UCSD-AML1 (cell line): ENCODE measurements around the gene TSC1.
"Not testable (repeated sequence)": the region's sequence is repeated elsewhere in the genome, so short reads cannot be mapped to it uniquely, and the experiment has no call there.

ENCODE experiments used
- DNase-seq: peaks from one replicate; lab custom pipeline; 2025; ENCODE audit not compliant: unreplicated experiment; lab: John Stamatoyannopoulos, UW

Gene TSC1

DNA sequence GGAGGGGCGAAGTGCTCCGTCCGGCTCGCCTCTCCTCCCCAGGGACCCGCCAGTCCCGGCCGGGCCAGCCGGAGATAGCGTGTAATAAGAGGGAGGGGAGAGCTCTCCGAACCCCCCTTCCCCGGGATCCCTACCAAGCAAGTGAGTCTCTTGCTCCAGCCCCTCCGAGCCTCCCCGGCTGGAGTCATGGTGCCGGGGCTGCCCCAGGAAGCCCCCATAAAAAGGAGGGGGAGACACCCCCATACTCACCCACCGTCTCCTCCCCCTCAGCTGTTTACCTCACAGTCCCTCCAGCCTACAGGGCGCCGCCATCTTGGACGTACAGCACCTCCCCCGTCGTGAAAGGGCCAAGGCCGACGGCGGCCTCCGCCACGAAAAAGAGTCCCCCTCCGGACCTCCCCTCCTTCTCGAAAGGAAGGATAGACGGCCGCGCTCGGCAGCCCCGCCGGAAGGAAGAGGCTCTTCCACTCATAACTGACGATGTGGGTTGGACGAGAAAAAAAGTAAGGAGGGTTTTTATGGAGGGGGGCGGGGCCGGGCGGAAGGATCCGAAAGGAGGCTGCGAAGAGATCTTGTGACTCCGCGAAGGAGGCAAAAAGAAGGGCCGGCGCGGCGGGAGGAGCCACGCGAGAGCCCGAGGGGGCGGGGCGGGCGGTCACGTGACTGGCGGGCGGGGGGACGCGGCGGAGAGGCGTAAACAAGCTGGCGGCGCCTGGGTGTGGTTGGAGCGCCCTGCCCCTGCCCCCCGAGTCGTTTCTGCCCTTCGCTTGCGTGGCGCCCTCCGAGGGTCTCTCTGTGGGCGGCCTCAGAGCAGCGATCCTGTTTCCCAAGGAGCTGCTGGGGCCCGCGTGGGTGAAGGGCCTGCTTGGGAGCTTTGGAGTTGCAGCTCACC, at the start of gene TSC1:
TSC1 (minus strand) TSS at position 323 of the 892 bp plus-strand sequence. CDS start 15,744 bp downstream, outside the sequence.
- peak; percentile 96 for DNase-seq

DNA sequence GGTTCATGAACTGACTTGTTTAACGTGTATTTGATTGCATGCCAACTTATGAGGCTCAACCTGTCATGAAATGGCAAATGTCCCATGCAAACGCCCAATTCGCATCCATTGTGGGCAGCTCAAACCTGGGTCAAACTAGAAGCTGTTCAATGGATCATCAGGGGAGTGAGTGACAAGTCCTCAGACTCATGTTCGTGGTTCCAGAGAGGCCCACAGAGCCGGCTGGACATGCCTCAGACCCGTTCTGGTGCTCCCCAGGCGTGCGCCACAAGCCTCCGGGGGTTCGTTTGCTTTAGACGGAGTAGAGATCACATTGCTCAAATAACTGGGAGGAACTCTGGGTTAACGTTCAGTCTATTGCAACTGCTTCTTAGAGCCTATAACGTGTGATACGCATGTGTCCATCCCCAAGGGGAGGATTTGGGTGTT, 49.1 kb upstream of the TSC1 start:
- no peak for DNase-seq

DNA sequence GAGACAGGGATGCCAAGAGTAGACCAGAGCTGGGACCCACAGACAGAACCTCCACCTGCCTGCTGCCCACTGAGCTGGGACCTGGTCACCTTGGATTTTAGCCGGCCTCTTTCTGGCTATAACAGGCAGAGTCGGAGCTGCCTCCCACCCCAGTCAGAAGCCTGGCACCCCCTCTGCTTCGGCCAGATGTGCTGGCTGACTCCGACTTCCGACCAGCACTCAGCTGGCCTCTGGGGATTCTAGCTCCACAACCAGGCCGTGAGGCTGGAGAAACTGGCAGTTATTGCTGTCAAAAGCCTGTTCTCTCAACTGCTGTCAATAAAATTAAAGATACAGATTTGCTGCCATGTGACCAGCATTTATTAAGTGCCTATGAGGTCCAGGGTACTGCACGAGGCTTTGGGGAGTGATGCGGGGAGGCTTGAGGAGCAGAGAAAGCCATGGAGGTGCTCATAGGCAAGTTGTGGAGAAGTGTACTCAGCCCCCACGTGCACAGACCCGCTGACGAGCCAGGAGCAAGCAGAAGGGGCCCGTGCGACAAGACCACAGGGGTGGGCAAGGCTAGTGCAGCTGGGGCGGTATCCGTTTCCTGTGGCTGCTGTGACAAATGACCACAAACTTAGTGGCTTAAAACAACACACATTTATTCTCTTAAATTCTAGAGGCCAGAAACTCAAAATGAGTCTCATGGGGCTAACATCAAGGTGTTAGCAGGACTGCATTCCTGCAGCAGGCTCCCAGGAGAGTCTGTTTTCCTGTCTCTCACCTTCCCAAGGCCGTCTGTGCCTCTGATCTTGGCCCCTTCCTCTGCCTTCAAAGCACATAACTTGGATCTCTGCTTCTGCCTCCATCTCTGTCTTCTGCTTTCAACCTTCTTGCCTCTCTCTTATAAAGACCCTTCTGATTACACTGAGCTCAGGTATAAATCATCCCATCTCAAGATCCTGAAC, 47.2 kb upstream of the TSC1 start:
- DNase-seq = peak; percentile 65

DNA sequence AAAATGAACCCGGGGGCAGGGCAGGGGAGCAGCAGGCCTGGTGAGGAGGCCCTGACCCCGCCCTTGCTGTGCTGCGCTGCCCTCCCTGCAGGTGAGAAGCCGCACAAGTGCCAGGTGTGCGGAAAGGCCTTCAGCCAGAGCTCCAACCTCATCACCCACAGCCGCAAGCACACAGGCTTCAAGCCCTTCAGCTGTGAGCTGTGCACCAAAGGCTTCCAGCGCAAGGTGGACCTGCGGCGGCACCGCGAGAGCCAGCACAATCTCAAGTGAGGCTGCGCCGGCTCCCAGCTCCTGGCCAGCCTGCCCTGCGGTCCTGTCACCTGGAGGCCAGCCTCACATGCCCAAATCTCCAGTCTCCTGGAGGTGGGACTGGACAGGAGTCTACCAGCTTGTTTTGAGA, 46.4 kb upstream of the TSC1 start:
- no peak for DNase-seq

DNA sequence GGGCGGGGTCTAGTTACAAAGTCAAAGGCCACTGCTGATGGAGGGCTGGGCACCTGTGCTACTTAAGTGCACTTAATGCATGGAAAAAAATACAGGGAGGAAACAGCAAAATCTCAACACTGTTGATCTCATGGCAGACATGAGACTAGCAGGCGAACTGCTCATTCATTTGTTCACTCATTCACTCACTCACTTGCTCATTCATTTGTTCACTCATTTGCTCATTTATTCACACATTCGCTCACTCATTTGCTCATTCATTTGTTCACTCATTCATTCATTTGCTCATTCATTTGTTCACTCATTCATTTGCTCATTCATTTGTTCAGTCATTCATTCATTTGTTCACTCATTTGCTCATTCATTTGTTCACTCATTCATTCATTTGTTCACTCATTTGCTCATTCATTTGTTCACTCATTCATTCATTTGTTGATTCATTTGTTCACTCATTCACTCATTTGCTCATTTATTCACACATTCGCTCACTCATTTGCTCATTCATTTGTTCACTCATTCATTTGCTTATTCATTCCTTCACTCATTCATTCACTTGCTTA, 45.7 kb upstream of the TSC1 start:
- DNase-seq = not testable (repeated sequence)

DNA sequence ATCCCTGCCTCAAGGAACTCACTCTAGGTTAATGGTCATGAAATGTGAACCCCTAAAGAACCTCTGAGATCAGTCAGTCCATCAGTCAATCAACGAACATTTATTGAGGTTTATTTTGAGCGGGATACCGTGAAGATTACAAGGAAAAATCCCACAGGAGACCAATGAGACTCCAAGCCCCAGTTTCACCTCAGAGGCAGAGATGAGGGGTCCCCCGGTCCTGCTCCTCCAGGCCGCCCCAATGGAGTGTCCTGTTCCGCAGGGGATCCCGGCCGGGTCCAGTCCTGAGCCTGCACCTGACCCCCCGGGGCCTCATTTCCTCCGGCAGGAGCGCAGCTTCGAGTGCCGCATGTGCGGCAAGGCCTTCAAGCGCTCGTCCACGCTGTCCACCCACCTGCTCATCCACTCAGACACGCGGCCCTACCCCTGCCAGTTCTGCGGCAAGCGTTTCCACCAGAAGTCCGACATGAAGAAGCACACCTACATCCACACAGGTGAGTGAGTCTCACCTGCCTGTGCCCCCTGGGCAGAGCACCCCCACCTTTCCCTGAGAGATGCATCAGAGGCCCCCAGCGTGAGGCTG, 45.1 kb upstream of the TSC1 start:
- no peak for DNase-seq

DNA sequence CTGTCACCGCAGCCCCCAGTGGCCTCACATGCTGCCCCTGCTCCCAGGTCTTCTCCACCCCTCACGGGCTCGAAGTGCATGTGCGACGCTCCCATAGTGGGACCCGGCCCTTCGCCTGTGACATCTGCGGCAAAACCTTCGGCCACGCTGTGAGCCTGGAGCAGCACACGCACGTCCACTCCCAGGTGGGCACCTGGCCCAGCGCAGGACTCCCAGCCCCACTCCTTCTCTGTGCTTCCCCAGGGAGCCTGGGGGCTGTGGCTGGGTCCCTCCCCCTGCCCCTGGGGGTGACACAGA, 44.5 kb upstream of the TSC1 start:
- DNase-seq = no peak

DNA sequence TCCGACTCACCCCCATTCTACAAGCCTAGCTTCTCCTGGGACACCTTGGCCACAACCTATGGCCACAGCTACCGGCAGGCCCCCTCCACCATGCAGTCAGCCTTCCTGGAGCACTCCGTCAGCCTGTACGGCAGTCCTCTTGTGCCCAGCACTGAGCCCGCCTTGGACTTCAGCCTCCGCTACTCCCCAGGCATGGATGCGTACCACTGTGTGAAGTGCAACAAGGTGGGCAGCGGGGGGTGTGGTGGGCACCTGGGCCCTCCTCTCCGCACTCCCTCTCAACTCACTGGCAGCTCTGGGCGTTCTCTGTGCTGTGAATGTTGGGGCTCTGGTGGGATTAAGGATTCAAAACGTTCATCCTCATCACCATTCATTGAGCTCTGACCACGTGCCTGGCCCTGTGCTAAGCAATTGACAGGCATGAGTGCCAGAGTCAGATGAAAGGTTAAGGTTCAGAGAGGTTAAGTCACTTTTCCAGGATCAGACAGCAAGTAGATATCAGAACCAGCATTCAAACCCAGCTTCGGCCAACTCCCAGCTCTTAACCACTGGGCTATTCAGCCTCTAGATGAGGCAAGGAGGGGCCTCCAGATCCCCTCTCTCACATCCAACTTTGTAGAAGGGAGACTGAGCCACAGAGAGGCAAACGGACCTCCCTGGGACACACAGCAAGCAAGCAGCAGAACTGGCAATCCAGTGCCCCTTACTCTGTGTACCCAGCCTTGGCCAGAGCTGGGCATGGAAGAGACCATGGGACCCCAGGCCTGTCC, 44.0 kb upstream of the TSC1 start:
- DNase-seq = no peak

DNA sequence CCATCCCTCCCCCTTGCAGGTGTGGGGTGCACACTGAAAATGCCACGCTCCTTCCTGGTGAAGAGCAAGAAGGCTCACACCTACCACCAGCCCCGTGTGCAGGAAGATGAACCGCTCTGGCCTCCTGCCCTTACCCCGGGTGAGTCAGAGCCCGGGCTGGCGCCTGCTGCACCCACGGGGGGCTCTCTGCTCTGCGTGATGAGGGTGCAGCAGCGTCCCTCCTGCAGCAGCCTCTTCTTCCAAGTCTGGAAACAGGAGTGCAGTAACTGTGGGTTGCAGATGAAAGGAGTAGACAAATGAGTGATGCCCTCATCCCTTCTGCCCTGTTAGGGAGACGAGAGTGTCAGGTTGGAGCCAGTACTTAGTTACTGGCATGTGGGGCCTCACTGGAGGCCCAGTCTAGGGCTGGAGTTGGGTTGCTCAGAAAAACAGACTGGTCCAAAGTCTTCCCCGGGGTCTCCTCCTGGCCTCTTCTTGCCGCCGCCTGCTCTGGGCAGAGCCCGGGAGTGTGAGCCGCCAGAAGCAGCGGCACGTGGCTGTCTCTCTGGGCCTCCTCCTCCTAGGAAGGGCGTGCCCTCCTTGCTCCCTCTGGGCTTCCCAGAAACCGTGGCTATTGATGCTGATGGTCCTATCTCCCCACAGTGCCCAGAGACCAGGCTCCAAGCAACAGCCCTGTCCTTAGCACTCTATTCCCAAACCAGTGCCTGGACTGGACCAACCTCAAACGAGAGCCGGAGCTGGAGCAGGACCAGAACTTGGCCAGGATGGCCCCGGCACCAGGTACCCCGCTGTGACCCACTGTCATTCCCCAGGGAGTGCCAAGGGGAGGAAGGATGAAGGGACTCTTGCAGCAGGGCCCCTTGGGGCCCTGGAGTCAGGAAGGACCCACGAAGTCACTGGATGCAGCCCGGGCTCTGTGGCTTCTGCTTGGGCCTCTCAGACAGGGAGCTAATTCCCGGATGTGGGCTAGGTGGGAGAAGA, 42.5 kb upstream of the TSC1 start:
- no peak for DNase-seq

DNA sequence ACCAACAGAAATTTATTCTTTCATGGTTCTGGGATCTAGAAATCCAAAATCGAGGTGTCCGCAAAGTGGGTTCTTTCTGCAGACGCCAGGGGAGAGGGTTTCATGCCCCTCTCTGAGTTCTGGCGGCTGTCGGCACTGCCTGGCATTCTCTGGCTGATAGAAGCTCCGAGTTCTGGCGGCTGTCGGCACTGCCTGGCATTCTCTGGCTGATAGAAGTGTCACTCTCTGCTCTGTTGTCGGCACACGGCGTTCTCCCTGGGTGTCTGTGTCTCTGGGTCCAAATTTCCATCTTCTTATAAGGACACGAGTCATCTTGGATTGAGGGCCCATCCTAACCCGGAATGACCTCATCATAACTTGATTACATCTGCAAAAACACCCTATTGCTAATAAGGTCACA, 41.7 kb upstream of the TSC1 start:
- no peak for DNase-seq

DNA sequence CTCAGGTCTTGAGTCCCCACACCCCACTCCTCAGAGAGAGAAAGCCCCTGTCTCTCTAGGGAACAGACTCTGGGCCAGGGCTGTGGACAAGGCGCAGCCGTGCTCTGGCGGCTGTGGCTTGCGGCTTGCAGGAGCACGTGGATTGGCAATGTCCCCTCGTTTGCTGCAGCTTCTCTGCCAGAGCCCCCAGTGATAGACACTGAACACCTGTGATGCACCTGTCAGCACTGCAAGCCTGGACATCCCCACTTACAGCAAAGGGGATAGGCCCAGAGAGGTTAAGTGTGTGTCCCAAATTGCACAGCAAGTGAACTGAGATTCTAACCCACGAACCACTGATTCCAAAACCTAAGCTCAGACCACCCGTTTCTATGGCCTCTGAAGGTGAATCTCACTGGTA, 41.1 kb upstream of the TSC1 start:
- no peak for DNase-seq

DNA sequence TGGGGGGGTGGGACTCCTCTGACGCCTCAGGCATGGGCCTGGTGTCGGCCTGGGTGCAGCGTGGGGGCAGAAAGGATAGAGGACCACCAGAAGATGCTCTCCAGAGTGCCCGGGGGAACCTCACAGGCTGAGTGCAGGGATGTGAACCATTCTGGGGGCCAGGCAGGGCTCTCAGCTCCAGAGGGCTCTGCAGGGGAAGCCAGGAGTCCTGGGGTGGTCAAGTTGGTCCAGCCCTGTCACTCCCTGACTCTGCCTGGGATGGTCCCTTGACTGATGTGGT, 40.6 kb upstream of the TSC1 start:
- DNase-seq = no peak

DNA sequence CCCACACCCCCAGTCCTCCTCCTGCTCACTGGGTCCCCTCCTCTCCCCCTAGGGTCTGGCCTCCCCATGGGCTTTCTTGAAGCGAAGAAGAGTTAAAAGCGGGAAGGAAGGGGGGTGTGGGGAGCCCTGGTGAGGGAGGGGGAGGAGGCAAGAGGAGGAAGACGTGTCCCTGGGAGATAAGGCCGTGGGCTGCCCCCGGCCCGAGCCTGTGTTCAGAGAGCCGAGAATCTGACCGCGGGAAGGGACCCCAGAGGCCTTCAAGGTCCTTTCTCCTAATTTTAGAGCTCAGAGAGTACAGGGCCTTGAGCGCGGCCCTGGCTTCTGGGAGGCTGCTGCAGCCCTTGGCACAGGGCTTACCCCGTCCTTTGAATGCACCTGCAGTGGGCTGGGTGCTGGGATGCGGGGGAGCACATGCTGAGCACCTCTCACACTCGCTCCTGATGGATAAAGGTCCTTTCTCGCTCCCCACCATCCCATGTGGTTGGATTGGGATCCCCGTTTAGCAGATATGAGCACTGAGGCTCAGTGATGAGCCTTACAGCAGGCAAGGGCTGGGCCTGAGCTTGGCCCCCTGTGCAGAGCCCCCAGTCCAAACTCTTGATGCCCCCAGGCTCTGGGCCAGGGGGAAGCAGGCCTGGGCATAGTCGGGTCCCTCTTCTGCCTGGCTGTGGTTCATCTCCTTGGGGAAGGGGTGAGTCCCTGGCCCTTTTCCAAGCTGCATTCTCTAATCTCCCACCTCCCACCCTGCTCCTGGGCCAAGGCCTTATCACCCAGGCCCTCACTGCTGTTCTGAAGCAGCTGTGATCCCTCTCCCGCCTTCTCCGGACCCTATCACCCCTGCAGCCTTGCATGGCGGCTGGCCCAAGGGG, 40.0 kb upstream of the TSC1 start:
- peak; percentile 85 for DNase-seq

DNA sequence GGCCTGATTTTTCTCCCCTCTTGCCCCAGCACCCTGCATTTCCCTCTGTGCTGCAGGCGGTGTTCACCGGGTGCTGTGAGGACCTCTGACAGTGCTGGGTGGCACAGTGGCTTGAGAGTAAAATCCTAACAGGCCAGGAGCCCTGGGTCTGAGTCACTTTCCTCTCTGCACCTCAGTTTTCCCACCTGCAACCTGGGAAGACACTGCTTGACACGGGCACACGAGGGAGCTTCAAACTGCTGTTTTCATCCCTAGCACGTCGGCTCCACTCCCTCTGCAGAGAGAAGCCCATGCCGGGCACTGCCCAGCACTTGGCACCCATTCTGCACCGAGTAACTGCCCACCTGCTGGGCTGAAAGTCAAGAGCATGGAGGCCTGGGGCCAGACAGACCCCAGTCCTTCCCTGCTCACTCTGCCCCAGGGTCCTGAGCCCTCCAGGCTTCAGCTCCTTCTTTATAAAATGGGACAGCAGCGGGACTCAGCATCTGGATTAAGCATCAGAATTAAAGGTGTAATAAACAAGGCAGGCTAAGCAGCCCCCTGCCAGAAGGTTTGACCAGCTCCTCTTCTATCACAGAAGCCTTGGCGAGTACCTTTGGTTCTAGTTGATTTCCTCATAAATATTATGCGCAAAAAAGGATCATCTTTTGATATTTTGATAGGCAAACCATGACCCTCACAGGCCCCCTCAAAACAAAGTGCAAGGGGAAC, 39.2 kb upstream of the TSC1 start:
- DNase-seq = no peak

DNA sequence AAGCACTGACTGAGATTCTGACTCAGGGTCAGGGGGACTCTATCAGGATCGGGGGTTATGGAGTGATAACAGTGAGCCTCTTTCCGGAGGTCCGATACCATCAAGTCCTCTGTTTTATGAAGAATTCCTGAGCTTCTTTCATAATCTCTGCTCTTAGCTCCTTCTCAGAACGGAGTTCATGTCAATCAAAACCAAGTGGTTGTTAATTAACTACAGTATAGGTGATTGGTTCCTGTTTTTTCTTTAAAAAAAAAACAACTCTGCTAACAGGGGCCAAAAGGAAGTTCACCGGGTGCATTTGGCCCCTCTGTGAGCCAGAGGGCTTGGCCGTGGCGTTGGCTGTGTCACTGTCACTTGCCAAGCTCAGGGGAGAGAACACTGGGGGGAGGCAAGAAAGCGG, 38.0 kb upstream of the TSC1 start:
- no peak for DNase-seq

DNA sequence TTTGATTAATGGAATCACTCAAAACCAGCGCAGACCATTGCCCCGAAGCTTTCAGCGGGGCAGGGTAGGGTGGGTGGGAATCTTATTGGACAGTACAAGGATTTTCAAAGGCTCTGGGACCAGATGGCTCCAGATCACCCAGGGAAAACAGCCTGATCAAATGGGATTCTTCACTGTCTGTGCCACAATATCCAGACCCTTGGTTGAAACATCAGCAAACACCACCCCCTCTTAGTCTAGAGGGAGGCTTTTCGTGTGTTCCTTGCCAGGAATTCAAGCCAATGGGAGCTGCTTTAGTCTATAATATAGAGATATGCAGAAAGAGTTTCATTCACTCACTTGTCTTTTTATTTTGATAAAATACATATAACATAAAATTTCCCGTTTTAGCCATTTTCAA, 35.7 kb upstream of the TSC1 start:
- no peak for DNase-seq

DNA sequence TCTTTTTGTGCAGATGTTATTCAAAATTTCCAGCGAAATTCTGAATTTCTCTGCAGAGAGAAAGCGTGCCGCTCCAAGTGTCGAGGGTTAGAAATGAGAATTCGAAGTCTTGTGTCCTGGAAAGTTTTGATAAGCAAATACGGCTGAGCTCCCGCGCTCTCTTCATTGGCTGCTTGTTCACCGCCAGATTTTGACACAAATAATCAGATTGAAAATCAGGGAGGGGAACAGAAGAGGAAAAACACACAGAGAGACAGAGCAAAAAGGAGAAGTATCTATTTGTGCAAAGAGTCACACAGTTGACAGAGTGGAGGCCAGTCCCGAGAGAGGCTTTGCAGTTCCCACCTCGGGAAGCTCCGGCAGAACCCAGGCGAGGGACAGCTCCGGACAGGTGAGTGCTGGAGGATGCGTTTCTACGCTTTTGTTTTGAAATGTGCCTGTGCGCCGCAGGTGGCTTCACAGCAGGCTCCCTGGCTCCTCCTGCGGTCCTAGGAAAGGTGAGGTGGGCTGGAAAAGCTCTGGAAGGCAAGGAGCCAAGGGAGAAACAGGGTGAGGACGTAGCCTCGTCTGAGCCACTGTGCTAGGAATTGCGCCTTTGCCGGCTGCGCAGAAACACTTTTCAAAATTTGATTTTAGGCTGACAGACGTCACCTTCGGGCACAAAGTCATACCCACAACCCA, 34.2 kb upstream of the TSC1 start, which contains the start of gene GFI1B:
GFI1B (plus strand) TSS at position 244 of the 681 bp plus-strand sequence. CDS start 7,985 bp downstream, outside the sequence.
- no peak for DNase-seq
